A673 (cell line): ENCODE data around the gene COL5A1. TPM values are rescaled to one million over a fixed set of nuclear protein-coding genes. Genes with fewer than 3 reads are reported as not detected.
"Not testable (repeated sequence)": the region's sequence is repeated elsewhere in the genome, so short reads cannot be mapped to it uniquely, and the experiment has no call there.

Experiments used
- BruUV-seq: library from RNA; stranded (reverse); fragments of 400-500 nt; replicated peaks from 2 replicates; lab custom pipeline; 2021; lab: Mats Ljungman, UMichigan
- CTCF ChIA-PET: fragments of 300-600 bp; sonication (Branson Sonifier 250); formaldehyde crosslinking; loops from one replicate; lab custom pipeline; 2022; ENCODE audit warnings: antibody characterized with exemption; lab: Charles Lee
- POLR2A ChIA-PET: fragments of 300-600 bp; sonication (Branson Sonifier 250); formaldehyde crosslinking; loops from one replicate; lab custom pipeline; 2022; ENCODE audit warnings: antibody characterized with exemption; ENCODE audit not compliant: low non-redundant PET; lab: Charles Lee
- DNase-seq: peaks from one replicate; pipeline ENCODE4 v3.0.0-alpha.2; 2015; ENCODE audit warnings: low spot score
- H3K27ac ChIP-seq: fragments of 200-600 bp; sonication (generic); 2 replicates; pipeline ENCODE4 v1.5.1; 2016; ENCODE audit warnings: mixed run types, low read depth, mild to moderate bottlenecking, mixed read lengths, antibody characterized with exemption, low read length; ENCODE audit not compliant: poor library complexity, severe bottlenecking
- H3K27me3 ChIP-seq: fragments of 200-600 bp; sonication (generic); replicated peaks from 2 replicates; pipeline ENCODE4 v1.6.1; 2017; ENCODE audit warnings: mixed run types, low read depth, mild to moderate bottlenecking, mixed read lengths, antibody characterized with exemption, low read length; ENCODE audit not compliant: insufficient read depth, poor library complexity
- H3K36me3 ChIP-seq: fragments of 200-600 bp; sonication (generic); 2 replicates; pipeline ENCODE4 v1.6.1; 2016; ENCODE audit warnings: mixed run types, mild to moderate bottlenecking, mixed read lengths, antibody characterized with exemption, low read length; ENCODE audit not compliant: insufficient read depth, poor library complexity, severe bottlenecking
- H3K4me1 ChIP-seq: fragments of 200-600 bp; sonication (generic); 2 replicates; pipeline ENCODE4 v1.6.1; 2017; ENCODE audit warnings: mixed run types, mild to moderate bottlenecking, mixed read lengths, antibody characterized with exemption, low read length; ENCODE audit not compliant: insufficient read depth, poor library complexity, severe bottlenecking
- H3K4me3 ChIP-seq: fragments of 200-600 bp; sonication (generic); 2 replicates; pipeline ENCODE4 v1.5.1; 2016; ENCODE audit warnings: low read depth, mixed run types, mild to moderate bottlenecking, mixed read lengths, low read length; ENCODE audit not compliant: poor library complexity, severe bottlenecking
- H3K9me3 ChIP-seq: fragments of 200-600 bp; sonication (generic); 2 replicates; pipeline ENCODE4 v1.6.1; 2016; ENCODE audit warnings: mixed run types, low read depth, mild to moderate bottlenecking, mixed read lengths, antibody characterized with exemption, low read length; ENCODE audit not compliant: poor library complexity, severe bottlenecking
- EZH2 ChIP-seq: fragments of 200-600 bp; sonication (generic); IDR thresholded peaks from 2 replicates; pipeline ENCODE4 v1.6.1; 2017; ENCODE audit warnings: borderline replicate concordance, low read depth, mild to moderate bottlenecking, mixed read lengths, antibody characterized with exemption, low read length; ENCODE audit not compliant: poor library complexity, severe bottlenecking
- intact Hi-C: fragments of 100-400 bp; cut with micrococcal nuclease; formaldehyde crosslinking; loops from one replicate; pipeline ENCODE4 v1.10.0; 2022; ENCODE audit not compliant: unreplicated experiment
- total RNA-seq: library from RNA; stranded (reverse); gene quantifications from 2 replicates; pipeline ENCODE4 v1.2.3, GENCODE V29; 2021
- TF ChIP-seq, protein P1 (sequence below): fragments of 300-800, 200-600 bp; sonication (generic); conservative IDR thresholded peaks from 2 replicates; pipeline ENCODE4 v1.5.1; 2017; ENCODE audit warnings: low read depth, mild to moderate bottlenecking, antibody characterized with exemption, low read length, moderate library complexity, mixed read lengths

Gene COL5A1
- total RNA-seq, 1 experiment from 2014 or later: 33.6 TPM

DNA sequence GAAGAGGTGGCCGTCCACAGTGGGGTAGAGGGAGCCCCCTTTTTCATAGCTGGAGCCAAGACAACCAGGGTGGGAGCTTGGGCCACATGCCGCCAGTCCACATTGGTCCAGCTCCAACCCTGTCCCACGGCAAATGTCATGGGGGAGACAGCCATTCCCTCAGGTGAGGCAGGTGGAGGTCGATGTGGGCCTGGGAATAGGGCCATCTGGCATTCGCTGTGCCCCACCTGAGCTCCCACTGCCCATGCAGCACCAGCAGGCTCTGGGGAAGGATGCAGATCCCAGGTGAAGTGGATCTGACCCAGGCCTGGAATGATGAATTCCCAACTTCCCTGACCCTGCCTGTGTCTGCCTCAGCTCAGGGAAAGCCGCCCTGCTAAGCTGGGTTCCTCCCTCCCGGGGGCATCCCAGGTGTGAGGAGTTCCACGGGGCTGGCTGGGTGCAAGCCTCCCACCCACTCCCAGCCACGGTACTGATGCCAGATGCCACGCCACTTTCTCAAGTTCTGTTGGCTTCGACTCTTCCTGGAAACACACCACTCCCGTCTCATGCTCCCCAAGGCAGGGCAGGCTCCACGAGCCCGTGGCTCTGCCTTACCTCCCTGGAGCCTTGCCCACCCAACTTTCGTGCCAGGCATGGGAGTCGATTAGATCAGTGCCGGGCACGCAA, 213.8 kb downstream of the COL5A1 start:
- Histone ChIP-seq H3K27me3 (no peaks in the 10 kb centered on the region), H3K27ac (no peak overlapping the region), H3K4me1 (no peaks in the 10 kb centered on the region), H3K36me3 (no peaks in the 10 kb centered on the region), H3K9me3 (peaks cover 5% of the 10 kb centered on the region), H3K4me3 (no peak overlapping the region)
- BruUV-seq: no TSS peak
- DNase-seq: no peak
- POLR2A ChIA-PET: no interaction called here
- CTCF ChIA-PET: no interaction called here
- intact Hi-C loops: no loop called here
- TF ChIP-seq, protein P1, sequence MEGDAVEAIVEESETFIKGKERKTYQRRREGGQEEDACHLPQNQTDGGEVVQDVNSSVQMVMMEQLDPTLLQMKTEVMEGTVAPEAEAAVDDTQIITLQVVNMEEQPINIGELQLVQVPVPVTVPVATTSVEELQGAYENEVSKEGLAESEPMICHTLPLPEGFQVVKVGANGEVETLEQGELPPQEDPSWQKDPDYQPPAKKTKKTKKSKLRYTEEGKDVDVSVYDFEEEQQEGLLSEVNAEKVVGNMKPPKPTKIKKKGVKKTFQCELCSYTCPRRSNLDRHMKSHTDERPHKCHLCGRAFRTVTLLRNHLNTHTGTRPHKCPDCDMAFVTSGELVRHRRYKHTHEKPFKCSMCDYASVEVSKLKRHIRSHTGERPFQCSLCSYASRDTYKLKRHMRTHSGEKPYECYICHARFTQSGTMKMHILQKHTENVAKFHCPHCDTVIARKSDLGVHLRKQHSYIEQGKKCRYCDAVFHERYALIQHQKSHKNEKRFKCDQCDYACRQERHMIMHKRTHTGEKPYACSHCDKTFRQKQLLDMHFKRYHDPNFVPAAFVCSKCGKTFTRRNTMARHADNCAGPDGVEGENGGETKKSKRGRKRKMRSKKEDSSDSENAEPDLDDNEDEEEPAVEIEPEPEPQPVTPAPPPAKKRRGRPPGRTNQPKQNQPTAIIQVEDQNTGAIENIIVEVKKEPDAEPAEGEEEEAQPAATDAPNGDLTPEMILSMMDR: no peak
- no peak for TF ChIP-seq EZH2

DNA sequence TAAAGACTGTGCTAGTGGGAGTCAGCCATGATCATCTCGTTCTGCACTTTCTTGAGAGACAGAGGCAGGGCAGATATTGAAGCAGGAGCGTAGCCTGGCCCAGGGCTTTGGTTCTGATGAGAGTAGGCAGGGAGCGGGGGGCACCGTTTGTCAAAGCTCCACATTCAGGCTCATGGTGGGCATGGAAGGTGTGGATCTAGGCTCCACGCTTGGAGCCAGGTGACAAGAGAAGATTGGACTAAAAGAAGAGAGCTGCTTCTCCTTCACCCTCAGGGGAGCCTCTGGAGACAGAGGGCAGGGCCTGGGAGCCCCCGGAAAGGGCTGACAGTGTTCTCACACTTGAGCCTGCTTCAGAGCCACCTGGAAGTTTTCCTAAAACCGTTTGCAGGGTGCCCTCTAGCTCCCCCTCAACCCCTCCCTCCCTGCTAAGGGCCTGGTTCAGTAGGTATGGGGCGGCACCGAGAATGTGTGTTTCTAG, 214.3 kb downstream of the COL5A1 start:
- Histone ChIP-seq H3K4me3 (no peak overlapping the region), H3K4me1 (no peaks in the 10 kb centered on the region), H3K27ac (no peak overlapping the region), H3K36me3 (no peaks in the 10 kb centered on the region), H3K9me3 (peaks cover 5% of the 10 kb centered on the region), H3K27me3 (no peaks in the 10 kb centered on the region)
- intact Hi-C loops: no loop called here
- BruUV-seq: no TSS peak
- POLR2A ChIA-PET: no interaction called here
- no peak for DNase-seq
- TF ChIP-seq, protein P1: no peak
- TF ChIP-seq EZH2: no peak
- CTCF ChIA-PET: no interaction called here

DNA sequence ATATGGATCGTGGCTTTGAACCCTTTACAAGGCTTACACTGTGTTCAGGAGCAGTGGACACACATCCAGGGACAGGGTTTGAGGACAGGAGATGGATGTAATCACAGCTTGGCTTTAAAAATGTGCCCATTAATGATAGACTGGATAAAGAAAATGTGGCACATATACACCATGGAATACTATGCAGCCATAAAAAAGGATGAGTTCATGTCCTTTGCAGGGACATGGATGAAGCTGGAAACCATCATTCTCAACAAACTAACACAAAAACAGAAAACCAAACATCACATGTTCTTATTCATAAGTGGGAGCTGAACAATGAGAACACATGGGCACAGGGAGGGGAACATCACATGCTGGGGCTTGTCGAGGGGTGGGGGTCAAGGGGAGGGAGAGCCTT, 215.8 kb downstream of the COL5A1 start:
- H3K9me3 ChIP-seq, H3K27me3 ChIP-seq, H3K27ac ChIP-seq, H3K4me1 ChIP-seq, H3K36me3 ChIP-seq, intact Hi-C loops, DNase-seq, POLR2A ChIA-PET, BruUV-seq, H3K4me3 ChIP-seq, CTCF ChIA-PET: not testable (repeated sequence)
